BJ (cell line): ENCODE results near the gene CASP7. TPM values are rescaled to one million over a fixed set of nuclear protein-coding genes. Genes with fewer than 3 reads are reported as not detected.

Experiments
- CTCF ChIA-PET: fragments of 350-600 bp; formaldehyde crosslinking; extraction: SDS; loops from one replicate; lab custom pipeline; 2021; ENCODE audit warnings: antibody characterized with exemption, inconsistent platforms; lab: Yijun Ruan, JAX
- POLR2A ChIA-PET: fragments of 300-600 bp; sonication (Branson Sonifier 250); formaldehyde crosslinking; extraction: SDS; loops from one replicate; lab custom pipeline; 2021; ENCODE audit warnings: antibody characterized with exemption; lab: Charles Lee
- DNase-seq: peaks from one replicate; pipeline ENCODE4 v3.0.0-alpha.2; 2011; ENCODE audit warnings: low read depth
- H3K27me3 ChIP-seq: 2 replicates; pipeline ENCODE4 v1.6.0; 2011; ENCODE audit warnings: low read length; ENCODE audit not compliant: control insufficient read depth, insufficient read depth
- H3K36me3 ChIP-seq: 2 replicates; pipeline ENCODE4 v1.5.1; 2011; ENCODE audit warnings: low read length; ENCODE audit not compliant: control insufficient read depth, insufficient read depth
- H3K4me3 ChIP-seq: 2 replicates; pipeline ENCODE4 v1.5.1; 2011; ENCODE audit warnings: low read depth, mild to moderate bottlenecking, control low read depth, low read length
- CTCF ChIP-seq: IDR thresholded peaks from 2 replicates; pipeline ENCODE4 v1.5.1; 2011; ENCODE audit warnings: low read depth, mild to moderate bottlenecking, control low read depth, inconsistent platforms, low read length, moderate library complexity; ENCODE audit not compliant: insufficient read depth
- polyA plus RNA-seq: library from polyadenylated mRNA; depleted of rRNA; stranded (reverse); fragments of >200 nt; gene quantifications from 2 replicates; pipeline ENCODE4 v1.2.3, GENCODE V29; 2011

CASP7 gene
- polyA plus RNA-seq, 1 experiment, result 22.9 TPM

- H3K36me3 ChIP-seq, result peaks cover 4% of the 10 kb centered on the region
- no peak for DNase-seq
- no peaks in the 10 kb centered on the region for H3K27me3 ChIP-seq
- ChIA-PET CTCF (interaction anchor here (0.9 to 1.0 kb wide), 2 partner anchors 12 to 14 kb away, joined by 4 to 5 read pairs; no protein-coding TSS in a partner anchor), POLR2A (no interaction called here)
- no peak overlapping the region for H3K4me3 ChIP-seq
- TF ChIP-seq CTCF, result no peak
Measured at GRCh38 chr10:113691381-113691780, 11.7 kb downstream of the CASP7 start.

GRCh38 chr10:113692271-113692670, 12.6 kb downstream of the CASP7 start:
- no peak for DNase-seq
- peaks cover 4% of the 10 kb centered on the region for H3K36me3 ChIP-seq
- H3K4me3 ChIP-seq, result no peak overlapping the region
- ChIA-PET POLR2A (no interaction called here), CTCF (interaction anchor here (1.0 kb wide), 1 partner anchor 13 kb away, joined by 5 read pairs; no protein-coding TSS in a partner anchor)
- no peaks in the 10 kb centered on the region for H3K27me3 ChIP-seq
- TF ChIP-seq CTCF, result no peak

- Histone ChIP-seq H3K27me3 (no peaks in the 10 kb centered on the region), H3K36me3 (peaks cover 12% of the 10 kb centered on the region), H3K4me3 (no peak overlapping the region)
- no peak for TF ChIP-seq CTCF
- POLR2A ChIA-PET, result no interaction called here
- CTCF ChIA-PET, result no interaction called here
- DNase-seq, result no peak
Measured at GRCh38 chr10:113693348-113693747, 13.6 kb downstream of the CASP7 start.

- TF ChIP-seq CTCF, result no peak
- ChIA-PET POLR2A (no interaction called here), CTCF (no interaction called here)
- Histone ChIP-seq H3K4me3 (no peak overlapping the region), H3K27me3 (no peaks in the 10 kb centered on the region), H3K36me3 (peaks cover 17% of the 10 kb centered on the region)
- DNase-seq, result no peak
Measured at GRCh38 chr10:113695691-113696090, 16.0 kb downstream of the CASP7 start.

- ChIA-PET POLR2A (no interaction called here), CTCF (interaction anchor here (0.9 to 1.6 kb wide), 3 partner anchors 10 to 406 kb away, joined by 3 to 4 read pairs (median 4); no protein-coding TSS in a partner anchor)
- no peak for TF ChIP-seq CTCF
- DNase-seq, result no peak
- Histone ChIP-seq H3K27me3 (no peaks in the 10 kb centered on the region), H3K36me3 (peaks cover 16% of the 10 kb centered on the region), H3K4me3 (no peak overlapping the region)
Measured at GRCh38 chr10:113697595-113697994, 17.9 kb downstream of the CASP7 start.
